Measurements from ENCODE around the gene KDSR. TPM values are rescaled to one million over a fixed set of nuclear protein-coding genes. Genes with fewer than 3 reads are reported as not detected.

The KDSR gene
- total and polyA plus RNA-seq, 2 donors (not counting 1 experiment from before 2014, with no cell fraction given): 6.4 to 21.1 TPM

DNA sequence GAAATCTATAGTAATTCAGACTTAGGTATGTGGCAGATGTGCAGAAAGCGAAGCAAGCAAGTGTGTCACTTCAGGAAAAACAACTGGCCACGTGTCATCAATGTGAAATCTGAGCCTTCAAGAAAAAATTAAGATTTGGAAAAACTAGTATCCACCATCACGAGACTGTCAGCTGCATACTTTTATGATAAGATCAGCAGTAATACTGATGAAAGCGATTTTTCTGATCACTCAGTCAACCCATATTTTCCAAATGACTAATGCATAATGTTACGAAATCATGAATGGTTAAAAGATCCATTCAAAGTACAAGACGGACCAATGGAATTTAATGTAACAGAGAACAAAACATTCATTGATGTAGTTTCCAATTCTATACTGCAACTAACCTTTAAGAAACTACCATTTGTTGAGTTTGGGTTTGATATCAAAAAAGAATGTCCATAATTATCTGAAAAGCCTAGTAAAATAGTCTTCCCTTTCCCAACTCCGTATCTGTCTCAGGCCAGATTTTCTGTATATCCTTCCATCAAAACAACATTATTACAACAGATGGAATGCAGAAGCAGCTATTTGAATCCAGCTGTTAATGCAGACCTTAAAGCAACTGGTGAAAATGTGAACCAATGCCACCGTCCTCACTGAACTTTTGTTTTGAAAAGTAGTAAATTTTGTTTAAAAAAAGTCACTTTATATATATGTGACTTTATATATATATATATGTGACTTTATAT, 30.5 kb downstream of the KDSR start:
- H3K79me2 ChIP-seq (ENCODE audit: control insufficient read depth, insufficient read depth, low read length): no peaks in the 10 kb centered on the region
- H3K9me3 ChIP-seq (ENCODE audit: control extremely low read depth in 1 of 3, control insufficient read depth in 2 of 3, insufficient read depth in 1 of 3, low read length in 2 of 3): no peaks in the 10 kb centered on the region
- H3K27me3 Mint-ChIP-seq: no peaks in the 10 kb centered on the region
- peaks cover 0 to 31% of the 10 kb centered on the region in 2 experiments for H3K36me3 ChIP-seq (replicated peaks in 1 of 2; ENCODE audit: control extremely low read depth in 1 of 2, control insufficient read depth in 1 of 2, extremely low read depth in 1 of 2, insufficient read depth in 2 of 2, low read length in 1 of 2)
- H3K9me3 Mint-ChIP-seq (ENCODE audit: insufficient read depth): no peaks in the 10 kb centered on the region
- H3K27ac ChIP-seq (ENCODE audit: low read length in 2 of 2): no peak overlapping the region
- ATAC-seq (ENCODE audit: low read depth): no peak
- ChIA-PET CTCF (interaction anchor here (1.3 to 1.7 kb wide), 2 partner anchors 103 to 204 kb away, joined by 4 to 5 read pairs; no protein-coding TSS in a partner anchor), POLR2A (no interaction called here)
- H3K9ac ChIP-seq (ENCODE audit: low read length): no peak overlapping the region
- no peaks in the 10 kb centered on the region for H3K4me1 ChIP-seq (ENCODE audit: control insufficient read depth in 2 of 2, insufficient read depth in 2 of 2, low read length in 2 of 2)
- DNase-seq: no peak
- H3K27me3 ChIP-seq (replicated peaks in 1 of 4; ENCODE audit: control extremely low read depth in 1 of 4, control insufficient read depth in 3 of 4, insufficient read depth in 4 of 4, low read length in 3 of 4): no peaks in the 10 kb centered on the region
- TF ChIP-seq EZH2 (IDR thresholded peaks at IDR 0.05; ENCODE audit: borderline replicate concordance, insufficient read depth, low read depth, low read length, poor library complexity, severe bottlenecking): no peak
- TF ChIP-seq, protein P1, sequence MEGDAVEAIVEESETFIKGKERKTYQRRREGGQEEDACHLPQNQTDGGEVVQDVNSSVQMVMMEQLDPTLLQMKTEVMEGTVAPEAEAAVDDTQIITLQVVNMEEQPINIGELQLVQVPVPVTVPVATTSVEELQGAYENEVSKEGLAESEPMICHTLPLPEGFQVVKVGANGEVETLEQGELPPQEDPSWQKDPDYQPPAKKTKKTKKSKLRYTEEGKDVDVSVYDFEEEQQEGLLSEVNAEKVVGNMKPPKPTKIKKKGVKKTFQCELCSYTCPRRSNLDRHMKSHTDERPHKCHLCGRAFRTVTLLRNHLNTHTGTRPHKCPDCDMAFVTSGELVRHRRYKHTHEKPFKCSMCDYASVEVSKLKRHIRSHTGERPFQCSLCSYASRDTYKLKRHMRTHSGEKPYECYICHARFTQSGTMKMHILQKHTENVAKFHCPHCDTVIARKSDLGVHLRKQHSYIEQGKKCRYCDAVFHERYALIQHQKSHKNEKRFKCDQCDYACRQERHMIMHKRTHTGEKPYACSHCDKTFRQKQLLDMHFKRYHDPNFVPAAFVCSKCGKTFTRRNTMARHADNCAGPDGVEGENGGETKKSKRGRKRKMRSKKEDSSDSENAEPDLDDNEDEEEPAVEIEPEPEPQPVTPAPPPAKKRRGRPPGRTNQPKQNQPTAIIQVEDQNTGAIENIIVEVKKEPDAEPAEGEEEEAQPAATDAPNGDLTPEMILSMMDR (IDR thresholded peaks at IDR 0.05): no peak
- H3K4me3 ChIP-seq (ENCODE audit: control extremely low read depth in 1 of 5, extremely low read depth in 1 of 5, insufficient read depth in 1 of 5, low read depth in 2 of 5, low read length in 4 of 5): no peak overlapping the region
- H3K4me1 Mint-ChIP-seq: no peaks in the 10 kb centered on the region
- H3K27ac Mint-ChIP-seq: no peak overlapping the region
- no peak overlapping the region for H3K4me2 ChIP-seq (replicated peaks; ENCODE audit: low read depth, low read length, poor library complexity, severe bottlenecking)
- no peaks in the 10 kb centered on the region for H4K20me1 ChIP-seq (ENCODE audit: control insufficient read depth, insufficient read depth, low read length, poor library complexity, severe bottlenecking)
- H2AFZ ChIP-seq (ENCODE audit: insufficient read depth, low read depth, low read length, poor library complexity, severe bottlenecking): no peak overlapping the region
- intact Hi-C loops (cut with micrococcal nuclease): no loop called here
- no peak overlapping the region for H3K4me3 Mint-ChIP-seq
- WGBS (ENCODE audit: insufficient coverage): 100% methylated on average over 2 of the region's 8 CpGs

GRCh38 chr18:63331105-63331504, 35.9 kb downstream of the KDSR start:
- Mint-ChIP-seq H3K4me1 (no peaks in the 10 kb centered on the region), H3K27ac (no peak overlapping the region), H3K4me3 (no peak overlapping the region), H3K27me3 (no peaks in the 10 kb centered on the region), H3K9me3 (ENCODE audit: insufficient read depth) (no peaks in the 10 kb centered on the region)
- no peak overlapping the region for H3K9ac ChIP-seq (ENCODE audit: low read length)
- DNase-seq (no peak), ATAC-seq (ENCODE audit: low read depth) (no peak)
- no peaks in the 10 kb centered on the region for H3K4me1 ChIP-seq (ENCODE audit: control insufficient read depth in 2 of 2, insufficient read depth in 2 of 2, low read length in 2 of 2)
- H2AFZ ChIP-seq (ENCODE audit: insufficient read depth, low read depth, low read length, poor library complexity, severe bottlenecking): no peak overlapping the region
- ChIA-PET CTCF (interaction anchor here (1.2 to 2.5 kb wide), 5 partner anchors 8 to 200 kb away, joined by 3 to 12 read pairs (median 4); no protein-coding TSS in a partner anchor), POLR2A (no interaction called here)
- H3K27me3 ChIP-seq (replicated peaks in 1 of 4; ENCODE audit: control extremely low read depth in 1 of 4, control insufficient read depth in 3 of 4, insufficient read depth in 4 of 4, low read length in 3 of 4): no peaks in the 10 kb centered on the region
- no peak overlapping the region for H3K4me3 ChIP-seq (ENCODE audit: control extremely low read depth in 1 of 5, extremely low read depth in 1 of 5, insufficient read depth in 1 of 5, low read depth in 2 of 5, low read length in 4 of 5)
- H3K9me3 ChIP-seq (ENCODE audit: control extremely low read depth in 1 of 3, control insufficient read depth in 2 of 3, insufficient read depth in 1 of 3, low read length in 2 of 3): no peaks in the 10 kb centered on the region
- H3K4me2 ChIP-seq (replicated peaks; ENCODE audit: low read depth, low read length, poor library complexity, severe bottlenecking): no peak overlapping the region
- H3K27ac ChIP-seq (ENCODE audit: low read length in 2 of 2): no peak overlapping the region
- no peaks in the 10 kb centered on the region for H3K79me2 ChIP-seq (ENCODE audit: control insufficient read depth, insufficient read depth, low read length)
- intact Hi-C loops (cut with micrococcal nuclease): no loop called here
- H3K36me3 ChIP-seq (replicated peaks in 1 of 2; ENCODE audit: control extremely low read depth in 1 of 2, control insufficient read depth in 1 of 2, extremely low read depth in 1 of 2, insufficient read depth in 2 of 2, low read length in 1 of 2): peaks cover 0 to 35% of the 10 kb centered on the region in 2 experiments
- 100% methylated on average over 2 of the region's 4 CpGs for WGBS (ENCODE audit: insufficient coverage)
- no peaks in the 10 kb centered on the region for H4K20me1 ChIP-seq (ENCODE audit: control insufficient read depth, insufficient read depth, low read length, poor library complexity, severe bottlenecking)
- TF ChIP-seq, protein P1 (IDR thresholded peaks at IDR 0.05): no peak
- no peak for TF ChIP-seq EZH2 (IDR thresholded peaks at IDR 0.05; ENCODE audit: borderline replicate concordance, insufficient read depth, low read depth, low read length, poor library complexity, severe bottlenecking)

All from B cell (primary cell).